GM12878 (cell line): ENCODE results near the gene GGA2. TPM values are rescaled to one million over a fixed set of nuclear protein-coding genes. Genes with fewer than 3 reads are reported as not detected.

Experiments
- ATAC-seq: fragments of 200-7000 bp; cut with Tn5 transposase; 3 replicates; pipeline ENCODE4 v1.9.1; 2020; ENCODE audit warnings: mild to moderate bottlenecking, moderate library complexity
- BruUV-seq: library from RNA; stranded (reverse); fragments of 400-500 nt; replicated peaks from 2 replicates; lab custom pipeline; 2021; lab: Mats Ljungman, UMichigan
- CTCF ChIA-PET: fragments of 300-600 bp; sonication (Branson Sonifier 250); formaldehyde crosslinking; extraction: SDS; loops from one replicate; lab custom pipeline; 2021; ENCODE audit warnings: inconsistent platforms; lab: Yijun Ruan, JAX
- POLR2A ChIA-PET: fragments of 350-600 bp; formaldehyde crosslinking; extraction: SDS; loops from one replicate; lab custom pipeline; 2021; ENCODE audit warnings: inconsistent platforms; lab: Charles Lee
- RAD21 ChIA-PET: fragments of 300-600 bp; sonication (Branson Sonifier 250); formaldehyde crosslinking; loops from one replicate; lab custom pipeline; 2023; ENCODE audit warnings: antibody characterized with exemption; ENCODE audit not compliant: unreplicated experiment; lab: Charles Lee
- SMC1A ChIA-PET: fragments of 300-600 bp; sonication (Branson Sonifier 250); formaldehyde crosslinking; loops from one replicate; lab custom pipeline; 2023; ENCODE audit not compliant: unreplicated experiment, uncharacterized antibody; lab: Charles Lee
- DNase-seq: peaks from one replicate; pipeline ENCODE4 v3.0.0-alpha.2; 2011; ENCODE audit warnings: low read depth, low spot score
- FAIRE-seq: peaks from 3 replicates; lab custom pipeline; 2011; peaks lifted over from hg19 to GRCh38; lab: Jason Lieb, UNC
- H2AFZ ChIP-seq: 2 replicates; pipeline ENCODE4 v1.6.0; 2011; ENCODE audit warnings: low read depth, low read length, control low read depth; ENCODE audit not compliant: control insufficient read depth
- H3K27ac ChIP-seq: 2 replicates; pipeline ENCODE4 v1.5.1; 2011; ENCODE audit warnings: control low read depth; ENCODE audit not compliant: control insufficient read depth, insufficient read depth
- H3K27me3 ChIP-seq, 2 experiments: replicated peaks in 1 of 2; 2 replicates each; pipeline versions ENCODE4 v1.6.0 to v1.6.1; 2011; ENCODE audit warnings: low read length in 1 of 2; ENCODE audit not compliant: control insufficient read depth in 2 of 2, insufficient read depth in 2 of 2
- H3K36me3 ChIP-seq, 2 experiments: 2 replicates each; pipeline ENCODE4 v1.5.1; 2011; ENCODE audit warnings: low read length in 1 of 2; ENCODE audit not compliant: control insufficient read depth in 2 of 2, insufficient read depth in 2 of 2
- H3K4me1 ChIP-seq: 2 replicates; pipeline ENCODE4 v1.6.1; 2011; ENCODE audit warnings: mild to moderate bottlenecking, low read length, moderate library complexity, mixed read lengths; ENCODE audit not compliant: control insufficient read depth, insufficient read depth
- H3K4me2 ChIP-seq: 2 replicates; pipeline ENCODE4 v1.6.0; 2011; ENCODE audit warnings: control low read depth; ENCODE audit not compliant: control insufficient read depth, insufficient read depth
- H3K4me3 ChIP-seq: fragments of 200-600 bp; sonication (generic); 2 replicates; pipeline ENCODE4 v1.5.1; 2016
- H3K79me2 ChIP-seq: 2 replicates; pipeline ENCODE4 v1.6.0; 2011; ENCODE audit warnings: low read length; ENCODE audit not compliant: control insufficient read depth, insufficient read depth
- H3K9ac ChIP-seq: 2 replicates; pipeline ENCODE4 v1.8.0; 2011; ENCODE audit warnings: low read length, control low read depth, mixed read lengths; ENCODE audit not compliant: control insufficient read depth, insufficient read depth
- H3K9me3 ChIP-seq: replicated peaks from 3 replicates; pipeline ENCODE4 v1.5.1; 2011; ENCODE audit warnings: mild to moderate bottlenecking, low read length; ENCODE audit not compliant: control insufficient read depth, insufficient read depth
- H4K20me1 ChIP-seq: 2 replicates; pipeline ENCODE4 v1.6.0; 2011; ENCODE audit not compliant: control insufficient read depth, insufficient read depth
- ATF7 ChIP-seq: fragments of 450-650 bp; IDR thresholded peaks from 2 replicates; pipeline ENCODE4 v1.6.1; 2016; ENCODE audit warnings: low read depth, mild to moderate bottlenecking
- FOXM1 ChIP-seq: IDR thresholded peaks from 2 replicates; pipeline ENCODE4 v1.6.1; 2012; ENCODE audit warnings: low read depth, mild to moderate bottlenecking, inconsistent platforms, low read length, moderate library complexity
- HDAC6 ChIP-seq: fragments of 200-600 bp; sonication (generic); IDR thresholded peaks from one replicate; pipeline ENCODE4 v1.8.0; 2017; ENCODE audit warnings: antibody characterized with exemption; ENCODE audit not compliant: unreplicated experiment
- JUND ChIP-seq: IDR thresholded peaks from 2 replicates; pipeline ENCODE4 v1.6.1; 2012; ENCODE audit warnings: low read depth, mild to moderate bottlenecking, low read length, improper control_type of control experiment, moderate library complexity
- NR2C2 ChIP-seq: IDR thresholded peaks from 2 replicates; pipeline ENCODE4 v1.6.1; 2011; ENCODE audit warnings: borderline replicate concordance, low read depth; ENCODE audit not compliant: control insufficient read depth, insufficient read length
- TCF12 ChIP-seq: IDR thresholded peaks from 2 replicates; pipeline ENCODE4 v1.6.1; 2011; ENCODE audit warnings: low read depth, mild to moderate bottlenecking, low read length
- ZNF274 ChIP-seq: IDR thresholded peaks from one replicate; pipeline ENCODE4 v1.8.0; 2011; ENCODE audit not compliant: insufficient read length, insufficient read depth
- WGBS: methylation state at CpG from one replicate; pipeline ENCODE4 v1.1.6; 2016; ENCODE audit warnings: low lambda C conversion rate; ENCODE audit not compliant: insufficient replicate concordance, insufficient coverage; ENCODE audit errors: missing lambda C conversion rate; 5-methylcytosine and 5-hydroxymethylcytosine counted together
- in situ Hi-C: fragments of 300-500 bp; cut with MboI; formaldehyde crosslinking; loops from 9 replicates; pipeline ENCODE4 v1.14.3; 2018; ENCODE audit warnings: mixed read lengths
- intact Hi-C: fragments of 100-400 bp; cut with micrococcal nuclease; formaldehyde crosslinking; loops from one replicate; pipeline ENCODE4 v1.14.2; 2022; ENCODE audit not compliant: unreplicated experiment
- polyA plus RNA-seq, 11 experiments: library from polyadenylated mRNA; depleted of rRNA in 4 of 11; unstranded in 6 of 11; stranded (reverse) in 5 of 11; fragments of >200 nt; fragmentation: Nextera tagmentation in 4 of 11; fragmentation: Illumina TruSeq in 1 of 11; extraction: Ambion mirVana in 4 of 11; extraction: Trizol in 1 of 11; gene quantifications; 1 replicate in 1 of 11; 2 replicates in 10 of 11; pipeline versions ENCODE4 v1.2.1 to v1.2.3, GENCODE V29; 2011 to 2016; ENCODE audit warnings: inconsistent platforms in 2 of 11, missing spikeins in 2 of 11, low read depth in 1 of 11
- total RNA-seq, 4 experiments: library from RNA; depleted of rRNA in 3 of 4; stranded (reverse); fragments of >200 nt in 3 of 4; fragmentation: Illumina TruSeq in 1 of 4; extraction: Trizol in 1 of 4; gene quantifications; 2 replicates each; pipeline versions ENCODE4 v1.2.1 to v1.2.3, GENCODE V29; 2013 to 2021
- TF ChIP-seq, protein P1 (sequence below): IDR thresholded peaks from 2 replicates; pipeline ENCODE4 v1.6.1; 2011; ENCODE audit warnings: borderline replicate concordance, low read depth, mild to moderate bottlenecking, moderate library complexity, mixed read lengths, low read length; ENCODE audit not compliant: insufficient read depth; ENCODE audit errors: extremely low read length
- TF ChIP-seq, protein P2 (sequence below): fragments of 450-650 bp; IDR thresholded peaks from 2 replicates; pipeline ENCODE4 v1.6.1; 2017; ENCODE audit warnings: antibody characterized with exemption, mild to moderate bottlenecking, moderate library complexity
- TF ChIP-seq, protein P3 (sequence below): fragments of 450-650 bp; IDR thresholded peaks from 2 replicates; pipeline ENCODE4 v1.6.1; 2016; ENCODE audit warnings: mild to moderate bottlenecking

The GGA2 gene
- total and polyA plus RNA-seq, 10 of the 15 experiments (the other 5 are each of a cell fraction or from before 2014, with no cell fraction given), result 14.1 to 153 (median 86.6) TPM

DNA sequence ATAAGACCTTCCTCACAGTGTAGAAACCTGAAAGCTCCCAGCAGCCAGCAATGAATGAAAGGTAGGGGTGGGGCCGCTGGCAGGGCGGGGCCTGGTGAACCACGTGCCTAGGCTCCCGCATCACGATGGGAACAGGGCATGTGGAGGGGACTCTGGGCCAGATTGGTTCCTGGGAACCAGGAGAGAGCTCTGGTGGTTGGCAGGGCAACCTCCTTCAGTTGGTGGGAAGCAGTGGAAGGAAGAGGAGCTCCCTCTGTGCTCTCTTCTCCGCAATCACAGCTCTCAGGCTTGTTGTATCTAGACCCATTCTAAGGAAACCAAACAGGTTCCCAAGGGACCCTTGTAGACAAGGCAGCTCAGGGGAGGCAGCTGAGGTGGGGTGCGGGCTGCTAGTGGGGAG, 10.5 kb downstream of the GGA2 start:
- CTCF ChIA-PET, result interaction anchor here (1.7 to 2.4 kb wide), 2 partner anchors 65 to 97 kb away, joined by 4 to 7 read pairs; no protein-coding TSS in a partner anchor
- in situ Hi-C loops, result loop anchor here (10.0 kb wide), 1 partner anchor 345 kb away; no protein-coding TSS in a partner anchor
- Histone ChIP-seq H3K27me3 (no peaks in the 10 kb centered on the region), H3K4me2 (no peak overlapping the region), H3K4me1 (peaks cover 26% of the 10 kb centered on the region), H3K9me3 (no peaks in the 10 kb centered on the region), H3K27ac (no peak overlapping the region), H3K36me3 (peaks cover 14 to 16% of the 10 kb centered on the region in 2 experiments)
- POLR2A ChIA-PET, result interaction anchor here (0.6 to 1.9 kb wide), 2 partner anchors 10 to 886 kb away, joined by 4 to 6 read pairs; partner anchors contain the start of gene GGA2
- no TSS peak for BruUV-seq
- no peak for ATAC-seq
- RAD21 ChIA-PET, result no interaction called here
- no peak for TF ChIP-seq JUND
- TF ChIP-seq, protein P1, sequence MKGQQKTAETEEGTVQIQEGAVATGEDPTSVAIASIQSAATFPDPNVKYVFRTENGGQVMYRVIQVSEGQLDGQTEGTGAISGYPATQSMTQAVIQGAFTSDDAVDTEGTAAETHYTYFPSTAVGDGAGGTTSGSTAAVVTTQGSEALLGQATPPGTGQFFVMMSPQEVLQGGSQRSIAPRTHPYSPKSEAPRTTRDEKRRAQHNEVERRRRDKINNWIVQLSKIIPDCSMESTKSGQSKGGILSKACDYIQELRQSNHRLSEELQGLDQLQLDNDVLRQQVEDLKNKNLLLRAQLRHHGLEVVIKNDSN, result peak; percentile 44
- TF ChIP-seq ZNF274, result no peak
- TF ChIP-seq HDAC6, result no peak
- TF ChIP-seq, all 136 proteins: peak for 1
- intact Hi-C loops, result loop anchor here (5.0 kb wide), 1 partner anchor 32 kb away; no protein-coding TSS in a partner anchor
- WGBS, result 43% methylated on average over 7 of the region's 7 CpGs
- H4K20me1 ChIP-seq, result peaks cover 16% of the 10 kb centered on the region
- SMC1A ChIA-PET, result interaction anchor here (1.8 kb wide), 1 partner anchor 55 kb away, joined by 6 read pairs; no protein-coding TSS in a partner anchor
- DNase-seq, result no peak
- no peak for FAIRE-seq
- peaks cover 80% of the 10 kb centered on the region for H3K79me2 ChIP-seq
- no peak overlapping the region for H3K4me3 ChIP-seq
- no peak overlapping the region for H3K9ac ChIP-seq
- H2AFZ ChIP-seq, result no peak overlapping the region

DNA sequence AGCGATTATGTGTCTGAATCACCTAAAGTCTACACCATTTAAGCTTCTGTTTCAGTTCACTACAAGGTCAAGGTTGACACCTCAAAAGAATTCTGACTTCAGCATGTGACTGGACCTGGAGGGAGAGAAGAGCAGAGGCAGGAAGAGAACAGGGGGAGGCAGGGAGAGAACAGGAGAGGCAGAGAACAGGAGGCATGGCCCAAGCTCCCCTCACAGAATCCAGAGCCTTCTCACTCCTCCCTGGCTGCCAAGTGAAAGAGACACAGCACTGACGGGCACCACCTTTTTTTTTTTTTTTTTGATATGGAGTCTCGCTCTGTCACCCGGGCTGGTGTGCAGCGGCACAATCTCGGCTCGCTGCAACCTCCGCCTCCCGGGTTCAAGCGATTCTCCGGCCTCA, 11.4 kb downstream of the GGA2 start:
- WGBS, result 82% methylated on average over 8 of the region's 11 CpGs
- Histone ChIP-seq H3K27ac (no peak overlapping the region), H3K9me3 (no peaks in the 10 kb centered on the region), H3K79me2 (peaks cover 71% of the 10 kb centered on the region), H3K4me3 (no peak overlapping the region), H3K9ac (no peak overlapping the region), H3K4me1 (peaks cover 17% of the 10 kb centered on the region), H2AFZ (no peak overlapping the region), H3K4me2 (no peak overlapping the region), H3K36me3 (peaks cover 22 to 24% of the 10 kb centered on the region in 2 experiments), H3K27me3 (no peaks in the 10 kb centered on the region), H4K20me1 (peaks cover 12% of the 10 kb centered on the region)
- TF ChIP-seq, protein P2, sequence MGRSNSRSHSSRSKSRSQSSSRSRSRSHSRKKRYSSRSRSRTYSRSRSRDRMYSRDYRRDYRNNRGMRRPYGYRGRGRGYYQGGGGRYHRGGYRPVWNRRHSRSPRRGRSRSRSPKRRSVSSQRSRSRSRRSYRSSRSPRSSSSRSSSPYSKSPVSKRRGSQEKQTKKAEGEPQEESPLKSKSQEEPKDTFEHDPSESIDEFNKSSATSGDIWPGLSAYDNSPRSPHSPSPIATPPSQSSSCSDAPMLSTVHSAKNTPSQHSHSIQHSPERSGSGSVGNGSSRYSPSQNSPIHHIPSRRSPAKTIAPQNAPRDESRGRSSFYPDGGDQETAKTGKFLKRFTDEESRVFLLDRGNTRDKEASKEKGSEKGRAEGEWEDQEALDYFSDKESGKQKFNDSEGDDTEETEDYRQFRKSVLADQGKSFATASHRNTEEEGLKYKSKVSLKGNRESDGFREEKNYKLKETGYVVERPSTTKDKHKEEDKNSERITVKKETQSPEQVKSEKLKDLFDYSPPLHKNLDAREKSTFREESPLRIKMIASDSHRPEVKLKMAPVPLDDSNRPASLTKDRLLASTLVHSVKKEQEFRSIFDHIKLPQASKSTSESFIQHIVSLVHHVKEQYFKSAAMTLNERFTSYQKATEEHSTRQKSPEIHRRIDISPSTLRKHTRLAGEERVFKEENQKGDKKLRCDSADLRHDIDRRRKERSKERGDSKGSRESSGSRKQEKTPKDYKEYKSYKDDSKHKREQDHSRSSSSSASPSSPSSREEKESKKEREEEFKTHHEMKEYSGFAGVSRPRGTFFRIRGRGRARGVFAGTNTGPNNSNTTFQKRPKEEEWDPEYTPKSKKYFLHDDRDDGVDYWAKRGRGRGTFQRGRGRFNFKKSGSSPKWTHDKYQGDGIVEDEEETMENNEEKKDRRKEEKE, result no peak
- TF ChIP-seq, protein P3, sequence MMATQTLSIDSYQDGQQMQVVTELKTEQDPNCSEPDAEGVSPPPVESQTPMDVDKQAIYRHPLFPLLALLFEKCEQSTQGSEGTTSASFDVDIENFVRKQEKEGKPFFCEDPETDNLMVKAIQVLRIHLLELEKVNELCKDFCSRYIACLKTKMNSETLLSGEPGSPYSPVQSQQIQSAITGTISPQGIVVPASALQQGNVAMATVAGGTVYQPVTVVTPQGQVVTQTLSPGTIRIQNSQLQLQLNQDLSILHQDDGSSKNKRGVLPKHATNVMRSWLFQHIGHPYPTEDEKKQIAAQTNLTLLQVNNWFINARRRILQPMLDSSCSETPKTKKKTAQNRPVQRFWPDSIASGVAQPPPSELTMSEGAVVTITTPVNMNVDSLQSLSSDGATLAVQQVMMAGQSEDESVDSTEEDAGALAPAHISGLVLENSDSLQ, result no peak
- TF ChIP-seq NR2C2 (no peak), TCF12 (no peak), FOXM1 (no peak), ATF7 (no peak)
- ChIA-PET POLR2A (no interaction called here), SMC1A (no interaction called here), RAD21 (no interaction called here), CTCF (interaction anchor here (1.1 to 1.7 kb wide), 2 partner anchors 63 to 98 kb away, joined by 4 to 5 read pairs; no protein-coding TSS in a partner anchor)
- ATAC-seq, result no peak
- intact Hi-C loops (no loop called here), in situ Hi-C loops (no loop called here)
- DNase-seq, result no peak
- no peak for FAIRE-seq
- no TSS peak for BruUV-seq
